MG63 (cell line): Measurements from ENCODE around the gene PFDN4. TPM values are rescaled to one million over a fixed set of nuclear protein-coding genes. Genes with fewer than 3 reads are reported as not detected.

Experiments
- DNase-seq: peaks from one replicate; pipeline ENCODE4 v3.0.0-alpha.2; 2020
- H3K27me3 ChIP-seq: fragments of 250-450 bp; sonication (Bioruptor Pico); 2 replicates; pipeline ENCODE4 v1.5.1; 2020; ENCODE audit warnings: mild to moderate bottlenecking, moderate library complexity
- H3K36me3 ChIP-seq: fragments of 250-450 bp; sonication (Bioruptor Pico); 2 replicates; pipeline ENCODE4 v1.5.1; 2020; ENCODE audit warnings: mild to moderate bottlenecking, moderate library complexity
- H3K4me3 ChIP-seq: fragments of 250-450 bp; sonication (Bioruptor Pico); 2 replicates; pipeline ENCODE4 v1.5.1; 2020; ENCODE audit warnings: mild to moderate bottlenecking, moderate library complexity
- H3K9me3 ChIP-seq: fragments of 250-450 bp; sonication (Bioruptor Pico); 2 replicates; pipeline ENCODE4 v1.5.1; 2020; ENCODE audit warnings: mild to moderate bottlenecking, moderate library complexity
- total RNA-seq: library from RNA; depleted of rRNA; stranded (reverse); fragments of >200 nt; shearing (Covaris generic); gene quantifications from 2 replicates; pipeline ENCODE4 v1.2.3, GENCODE V29; 2014; ENCODE audit warnings: low replicate concordance

Gene PFDN4
- total RNA-seq, 1 experiment from 2014 or later: 188 TPM

- no peak for DNase-seq
- no peaks in the 10 kb centered on the region for H3K9me3 ChIP-seq
- no peaks in the 10 kb centered on the region for H3K36me3 ChIP-seq
- H3K27me3 ChIP-seq: peaks cover 11% of the 10 kb centered on the region
- no peak overlapping the region for H3K4me3 ChIP-seq
These were observed 37.8 kb upstream of the PFDN4 start for GRCh38 chr20:54170026-54170471.

- no peak for DNase-seq
- no peaks in the 10 kb centered on the region for H3K36me3 ChIP-seq
- H3K4me3 ChIP-seq: no peak overlapping the region
- H3K9me3 ChIP-seq: no peaks in the 10 kb centered on the region
- H3K27me3 ChIP-seq: peaks cover 11% of the 10 kb centered on the region
These were observed 36.9 kb upstream of the PFDN4 start for GRCh38 chr20:54170963-54171362.

DNA sequence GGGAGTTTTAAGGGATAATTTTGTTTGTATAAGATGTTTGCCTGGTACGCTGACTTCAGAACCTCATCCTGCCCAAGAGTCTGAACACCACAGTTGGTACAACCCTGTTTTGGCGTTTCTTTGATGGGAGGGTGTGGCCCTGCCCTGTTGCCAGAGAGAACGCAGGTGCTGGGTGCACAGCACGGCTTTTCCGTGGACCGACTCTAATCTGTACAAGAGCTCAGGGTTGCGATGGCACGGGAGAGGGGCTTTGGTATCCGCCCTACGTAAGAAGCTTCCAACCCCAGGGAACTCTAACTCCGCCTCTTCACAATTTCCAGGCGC is 35.4 kb upstream of the PFDN4 start:
- no peak overlapping the region for H3K4me3 ChIP-seq
- DNase-seq: no peak
- H3K27me3 ChIP-seq: peaks cover 11% of the 10 kb centered on the region
- H3K9me3 ChIP-seq: no peaks in the 10 kb centered on the region
- no peaks in the 10 kb centered on the region for H3K36me3 ChIP-seq

DNA sequence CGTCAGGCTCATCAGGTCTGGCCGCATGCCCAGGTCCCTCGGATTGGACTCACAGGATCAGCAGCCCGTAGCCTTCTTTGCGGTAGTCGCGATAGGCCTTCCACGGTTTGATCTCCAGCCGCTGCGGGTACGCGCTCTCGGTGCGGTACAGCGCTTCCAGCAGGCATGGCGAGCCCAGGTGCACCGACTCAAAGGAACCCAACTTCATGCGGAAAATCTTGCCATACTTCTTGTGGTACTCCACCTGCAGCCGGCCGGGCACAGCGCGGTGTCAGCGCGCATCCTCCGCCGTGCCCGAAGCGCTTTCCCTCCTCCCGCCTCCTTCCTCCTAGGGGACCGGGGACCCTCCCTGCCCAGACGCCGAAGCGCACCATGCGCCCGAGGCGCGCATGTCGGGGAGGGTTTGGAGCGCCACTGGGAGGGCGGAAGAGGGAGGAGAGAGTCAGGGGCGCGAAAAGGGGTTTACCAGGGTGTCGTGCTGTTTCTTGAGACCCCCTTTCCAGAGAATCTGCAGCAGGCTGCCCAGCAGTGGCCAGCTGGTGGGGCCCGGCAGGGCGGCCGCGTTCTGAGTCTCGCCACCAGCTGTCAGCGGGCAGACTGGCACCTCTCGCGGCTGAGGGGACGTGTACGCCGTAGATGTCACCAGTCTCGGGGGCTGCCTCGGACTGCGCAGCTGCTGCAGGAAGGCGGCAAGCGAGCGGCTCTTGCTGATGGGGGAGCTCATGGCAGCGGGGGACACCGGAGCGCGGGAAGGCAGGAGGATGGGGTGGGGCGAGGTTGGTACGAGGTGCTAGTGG is 34.8 kb upstream of the PFDN4 start:
- Histone ChIP-seq H3K27me3 (peaks cover 11% of the 10 kb centered on the region), H3K36me3 (no peaks in the 10 kb centered on the region), H3K4me3 (no peak overlapping the region), H3K9me3 (no peaks in the 10 kb centered on the region)
- no peak for DNase-seq

DNA sequence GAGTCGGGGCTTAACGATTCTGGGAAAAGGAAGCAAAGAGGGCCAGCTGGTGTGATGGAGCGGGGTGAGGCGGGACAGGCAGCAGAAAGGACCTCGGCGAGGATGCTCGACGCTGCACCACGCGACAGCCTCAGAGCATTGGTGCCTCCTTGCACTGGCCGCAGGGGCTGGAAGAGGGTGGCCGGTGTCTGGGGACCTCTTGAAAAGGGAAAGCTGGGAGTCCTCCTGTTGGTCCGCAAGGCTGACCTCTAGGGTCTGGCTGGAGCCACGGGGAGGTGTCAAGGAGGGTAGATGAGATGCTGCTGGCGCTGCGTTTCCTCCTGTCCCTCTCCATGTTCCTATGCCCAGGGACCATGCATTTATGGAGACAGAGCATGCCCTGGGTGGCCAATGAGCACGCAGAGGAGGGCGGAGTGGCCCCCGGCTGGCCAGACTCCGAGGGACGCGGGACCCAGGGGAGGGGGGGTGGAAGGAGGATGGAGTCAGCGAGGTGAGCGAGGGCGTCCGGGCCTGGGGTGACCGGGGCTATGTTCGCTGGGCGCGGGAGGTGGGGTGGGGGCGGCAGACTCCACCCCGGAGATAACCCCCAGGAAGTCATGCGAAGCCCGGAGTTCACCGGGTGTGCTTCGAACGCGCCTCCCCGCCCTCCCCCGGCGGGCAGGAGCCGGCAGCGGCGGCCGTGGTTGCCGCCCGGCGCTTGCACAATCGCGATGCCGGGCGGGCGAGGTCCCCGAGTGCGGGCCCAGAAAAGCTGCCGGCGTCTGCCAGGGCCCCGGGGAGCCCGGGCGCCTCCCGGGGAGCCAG is 34.0 kb upstream of the PFDN4 start, which contains the start of gene CYP24A1:
TSS of gene CYP24A1 (minus strand) at position 334 of the 804 bp plus-strand sequence. CDS start 407 bp downstream, outside the sequence.
- H3K27me3 ChIP-seq: peaks cover 11% of the 10 kb centered on the region
- peak within 1 kb of the TSS; percentile 29 for H3K4me3 ChIP-seq

DNA sequence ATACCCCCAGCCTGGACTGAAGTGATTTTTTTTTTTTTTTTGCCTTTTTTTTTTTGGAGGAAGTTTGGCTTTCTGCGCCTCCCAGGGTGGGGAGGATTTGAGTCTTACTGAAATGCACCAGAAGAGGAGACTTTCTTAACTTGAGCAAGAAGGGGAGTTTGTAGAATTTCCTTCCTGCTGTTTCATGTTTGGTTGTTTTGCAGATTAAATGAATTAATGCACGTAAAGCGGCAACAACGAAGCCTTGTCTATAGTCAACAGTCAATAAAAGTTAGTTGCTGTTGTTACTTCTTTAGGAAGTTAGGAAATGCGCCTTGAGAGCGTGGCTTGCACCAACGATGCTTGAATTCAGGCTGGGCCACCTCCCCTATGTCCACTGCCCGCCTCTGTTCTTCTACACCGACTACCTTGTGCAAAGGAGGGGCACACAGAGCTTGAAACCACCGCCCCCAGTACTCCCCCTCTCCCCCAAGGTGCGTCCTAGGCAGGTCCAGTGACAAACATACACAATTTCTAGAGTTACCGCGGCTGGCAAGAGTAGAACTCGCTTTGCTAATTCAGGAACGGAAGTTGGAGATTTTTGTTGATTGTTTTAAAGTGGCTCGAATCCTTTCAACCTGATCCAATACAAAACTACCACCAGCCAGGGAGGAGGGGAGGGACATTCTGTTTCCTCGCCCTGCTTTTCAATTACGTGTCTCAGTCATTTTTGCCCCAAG is 33.3 kb upstream of the PFDN4 start:
- DNase-seq: no peak
- H3K9me3 ChIP-seq: no peaks in the 10 kb centered on the region
- no peaks in the 10 kb centered on the region for H3K36me3 ChIP-seq
- peaks cover 11% of the 10 kb centered on the region for H3K27me3 ChIP-seq
- no peak overlapping the region for H3K4me3 ChIP-seq

More for the DNA sequence above, 34.0 kb upstream of the PFDN4 start, which contains the start of gene CYP24A1:
- H3K9me3 ChIP-seq: no peaks in the 10 kb centered on the region
- H3K36me3 ChIP-seq: no peaks in the 10 kb centered on the region
- peak; percentile 47 for DNase-seq

GRCh38 chr20:54176610-54177009 is 31.3 kb upstream of the PFDN4 start:
- Histone ChIP-seq H3K9me3 (no peaks in the 10 kb centered on the region), H3K4me3 (no peak overlapping the region), H3K27me3 (peaks cover 11% of the 10 kb centered on the region), H3K36me3 (no peaks in the 10 kb centered on the region)
- no peak for DNase-seq

- H3K27me3 ChIP-seq: peaks cover 11% of the 10 kb centered on the region
These were observed 30.5 kb upstream of the PFDN4 start for GRCh38 chr20:54177378-54177777.

DNA sequence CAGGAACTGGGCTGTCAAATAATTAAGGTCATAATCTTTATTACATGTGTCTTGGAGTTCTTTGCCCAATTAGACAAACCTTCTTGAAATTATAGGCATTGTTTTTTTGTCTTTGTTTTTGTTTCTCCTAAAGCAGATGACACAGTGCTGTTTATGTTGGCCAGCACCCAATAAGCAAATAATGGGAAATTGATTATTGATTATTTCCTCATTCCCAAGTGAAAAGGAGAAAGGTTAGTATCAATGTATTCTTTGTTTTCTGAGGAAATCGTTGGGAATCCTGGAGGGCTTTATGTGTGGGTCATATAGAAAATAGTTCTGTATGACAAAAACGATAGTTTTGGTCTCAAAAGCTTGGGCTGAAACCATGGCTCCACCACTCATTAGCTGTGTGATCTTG is 29.6 kb upstream of the PFDN4 start:
- no peak for DNase-seq

More at GRCh38 chr20:54177378-54177777, 30.5 kb upstream of the PFDN4 start:
- Histone ChIP-seq H3K9me3 (no peaks in the 10 kb centered on the region), H3K36me3 (no peaks in the 10 kb centered on the region), H3K4me3 (no peak overlapping the region)
- DNase-seq: no peak

GRCh38 chr20:54179946-54180345 is 27.9 kb upstream of the PFDN4 start:
- H3K36me3 ChIP-seq: no peaks in the 10 kb centered on the region
- no peak overlapping the region for H3K4me3 ChIP-seq
- DNase-seq: no peak
- H3K27me3 ChIP-seq: no peaks in the 10 kb centered on the region; the same call in none of the 2 replicates
- H3K9me3 ChIP-seq: no peaks in the 10 kb centered on the region

More for the DNA sequence above, 29.6 kb upstream of the PFDN4 start:
- Histone ChIP-seq H3K9me3 (no peaks in the 10 kb centered on the region), H3K4me3 (no peak overlapping the region), H3K27me3 (peaks cover 8% of the 10 kb centered on the region), H3K36me3 (no peaks in the 10 kb centered on the region)

GRCh38 chr20:54180931-54181330 is 27.0 kb upstream of the PFDN4 start:
- no peak for DNase-seq
- Histone ChIP-seq H3K9me3 (no peaks in the 10 kb centered on the region), H3K36me3 (no peaks in the 10 kb centered on the region), H3K27me3 (no peaks in the 10 kb centered on the region; the same call in none of the 2 replicates), H3K4me3 (no peak overlapping the region)

DNA sequence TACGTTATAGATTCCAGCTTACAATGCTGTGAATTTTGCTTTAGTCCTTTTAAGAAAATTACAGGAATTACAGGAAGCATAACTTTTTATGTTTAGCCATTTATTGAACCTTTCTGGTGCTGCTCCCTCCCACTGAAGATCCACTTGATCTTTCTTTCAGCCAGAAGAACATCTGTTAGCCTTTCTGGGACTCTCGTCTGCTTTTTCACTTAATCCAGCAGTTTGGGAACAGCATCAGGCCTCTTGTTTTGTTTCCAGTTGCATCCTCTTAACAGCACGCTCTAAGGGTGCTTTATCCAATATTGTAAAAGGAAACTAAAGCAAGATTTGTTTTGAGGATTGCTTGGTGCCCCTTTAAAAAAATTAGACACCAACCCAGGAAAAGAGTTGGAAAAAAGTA is 23.8 kb upstream of the PFDN4 start:
- DNase-seq: no peak
- H3K4me3 ChIP-seq: no peak overlapping the region
- H3K27me3 ChIP-seq: no peaks in the 10 kb centered on the region; the same call in none of the 2 replicates
- H3K36me3 ChIP-seq: no peaks in the 10 kb centered on the region
- no peaks in the 10 kb centered on the region for H3K9me3 ChIP-seq

- Histone ChIP-seq H3K27me3 (no peaks in the 10 kb centered on the region; the same call in none of the 2 replicates), H3K9me3 (no peaks in the 10 kb centered on the region), H3K36me3 (no peaks in the 10 kb centered on the region), H3K4me3 (no peak overlapping the region)
- no peak for DNase-seq
These were observed 22.8 kb upstream of the PFDN4 start for GRCh38 chr20:54184904-54185626.

DNA sequence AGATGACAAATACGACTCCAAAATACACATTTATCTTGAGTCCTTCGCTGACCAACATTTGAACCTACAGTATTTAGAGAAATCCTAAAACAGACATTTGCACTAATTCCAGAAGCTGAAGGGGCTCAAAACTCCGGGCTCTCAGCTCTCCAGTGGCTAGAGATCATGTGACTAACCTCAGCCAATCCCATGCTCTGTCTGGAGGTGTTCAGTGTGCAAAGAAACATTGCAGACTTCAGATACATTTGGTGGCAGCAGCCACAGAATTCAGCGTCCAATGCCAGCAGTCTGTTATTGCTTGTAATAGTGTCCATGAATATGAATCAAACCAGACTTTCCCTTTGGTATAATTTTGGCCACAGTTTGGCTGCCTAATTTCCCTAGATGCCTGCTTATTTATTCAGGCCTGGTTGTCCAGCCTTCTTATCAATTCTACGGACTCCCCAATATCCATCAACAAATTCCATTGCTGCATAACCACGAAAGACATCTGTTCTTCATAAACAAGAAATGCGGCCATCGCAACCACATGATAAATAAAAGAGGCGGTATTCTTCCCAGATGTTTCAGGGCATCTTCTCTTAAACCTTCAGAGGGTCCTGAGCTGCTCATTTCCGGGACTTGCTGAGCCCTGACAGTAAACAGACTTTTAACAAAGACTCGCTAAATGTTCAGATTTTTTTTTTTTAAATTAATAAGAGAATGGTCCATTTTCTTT is 19.6 kb upstream of the PFDN4 start:
- Histone ChIP-seq H3K4me3 (no peak overlapping the region), H3K36me3 (no peaks in the 10 kb centered on the region), H3K27me3 (no peaks in the 10 kb centered on the region; the same call in none of the 2 replicates), H3K9me3 (no peaks in the 10 kb centered on the region)
- no peak for DNase-seq

- Histone ChIP-seq H3K36me3 (no peaks in the 10 kb centered on the region), H3K9me3 (no peaks in the 10 kb centered on the region), H3K27me3 (no peaks in the 10 kb centered on the region; the same call in 1 of the 2 replicates), H3K4me3 (no peak overlapping the region)
- no peak for DNase-seq
These were observed 18.3 kb upstream of the PFDN4 start for GRCh38 chr20:54189630-54190029.

GRCh38 chr20:54190217-54190616 is 17.7 kb upstream of the PFDN4 start:
- Histone ChIP-seq H3K9me3 (no peaks in the 10 kb centered on the region), H3K36me3 (no peaks in the 10 kb centered on the region), H3K27me3 (no peaks in the 10 kb centered on the region; the same call in 1 of the 2 replicates), H3K4me3 (no peak overlapping the region)
- no peak for DNase-seq
